Liver (tissue), 3 donors: ENCODE measurements around the gene DIS3L2.

Source experiments
- EGR1 ChIP-seq, 2 donors: IDR thresholded peaks; 2 replicates each; pipeline ENCODE4 v1.6.1; 2016 to 2018; ENCODE audit warnings: antibody characterized with exemption in 2 of 2, low read depth in 2 of 2
- FOXA1 ChIP-seq: IDR thresholded peaks from 2 replicates; pipeline ENCODE4 v1.6.1; 2016; ENCODE audit warnings: antibody characterized with exemption
- GABPA ChIP-seq, 2 donors: IDR thresholded peaks in 1 of 2; conservative IDR thresholded peaks in 1 of 2; 2 replicates each; pipeline ENCODE4 v1.6.1; 2016; ENCODE audit warnings: antibody characterized with exemption in 2 of 2, mild to moderate bottlenecking in 1 of 2, moderate library complexity in 1 of 2
- HNF4A ChIP-seq, 2 donors: conservative IDR thresholded peaks; 2 replicates each; pipeline ENCODE4 v1.6.1; 2016; ENCODE audit warnings: antibody characterized with exemption in 2 of 2, mild to moderate bottlenecking in 2 of 2
- RAD21 ChIP-seq, 2 donors: IDR thresholded peaks; 2 replicates each; pipeline ENCODE4 v1.6.1; 2016; ENCODE audit warnings: antibody characterized with exemption in 2 of 2, mild to moderate bottlenecking in 2 of 2
- RXRA ChIP-seq, 2 donors: IDR thresholded peaks; 2 replicates each; pipeline ENCODE4 v1.6.1; 2017 to 2018; ENCODE audit warnings: antibody characterized with exemption in 2 of 2, mild to moderate bottlenecking in 1 of 2
- SP1 ChIP-seq: IDR thresholded peaks from 2 replicates; pipeline ENCODE4 v1.6.1; 2018; ENCODE audit warnings: antibody characterized with exemption, mild to moderate bottlenecking
- TAF1 ChIP-seq: conservative IDR thresholded peaks from 2 replicates; pipeline ENCODE4 v1.6.1; 2016; ENCODE audit warnings: antibody characterized with exemption, mild to moderate bottlenecking
- YY1 ChIP-seq: IDR thresholded peaks from 2 replicates; pipeline ENCODE4 v1.6.1; 2016; ENCODE audit warnings: antibody characterized with exemption, mild to moderate bottlenecking
- TF ChIP-seq, protein P1 (sequence below): fragments of 150-350 bp; IDR thresholded peaks from 2 replicates; pipeline ENCODE4 v1.5.1; 2017; ENCODE audit warnings: improper control_type of control experiment, low read depth, low read length; ENCODE audit not compliant: missing input control
- TF ChIP-seq, protein P2 (sequence below): IDR thresholded peaks from 2 replicates; pipeline ENCODE4 v1.6.1; 2016; ENCODE audit warnings: antibody characterized with exemption
- TF ChIP-seq, protein P3 (sequence below): IDR thresholded peaks from 2 replicates; pipeline ENCODE4 v1.6.1; 2016; ENCODE audit warnings: antibody characterized with exemption
- TF ChIP-seq, protein P4 (sequence below): IDR thresholded peaks from 2 replicates; pipeline ENCODE4 v1.6.1; 2016; ENCODE audit warnings: antibody characterized with exemption, mild to moderate bottlenecking
- donor health status: healthy.
- donor health status: healthy.

DNA sequence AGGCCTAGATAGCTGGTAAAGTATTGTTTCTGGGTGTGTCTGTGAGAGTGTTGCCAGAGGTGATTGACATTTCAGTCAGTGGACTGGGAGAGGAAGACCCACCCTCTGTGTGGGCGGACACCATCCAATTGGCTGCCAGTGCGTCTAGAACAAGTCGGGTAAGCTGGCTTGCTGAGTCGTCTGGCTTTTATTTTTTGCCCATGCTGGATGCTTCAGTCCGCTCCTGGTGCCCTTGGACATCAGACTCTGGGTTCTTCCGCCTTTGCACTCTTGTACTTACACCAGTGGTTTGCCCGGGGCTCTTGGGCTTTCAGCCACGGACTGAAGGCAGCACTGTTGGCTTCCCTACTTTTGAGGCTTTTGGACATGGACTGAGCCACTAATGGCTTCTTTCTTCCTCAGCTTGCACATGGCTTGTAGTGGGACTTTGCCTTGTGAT is 24.3 kb downstream of the DIS3L2 start:
- TF ChIP-seq, protein P1, sequence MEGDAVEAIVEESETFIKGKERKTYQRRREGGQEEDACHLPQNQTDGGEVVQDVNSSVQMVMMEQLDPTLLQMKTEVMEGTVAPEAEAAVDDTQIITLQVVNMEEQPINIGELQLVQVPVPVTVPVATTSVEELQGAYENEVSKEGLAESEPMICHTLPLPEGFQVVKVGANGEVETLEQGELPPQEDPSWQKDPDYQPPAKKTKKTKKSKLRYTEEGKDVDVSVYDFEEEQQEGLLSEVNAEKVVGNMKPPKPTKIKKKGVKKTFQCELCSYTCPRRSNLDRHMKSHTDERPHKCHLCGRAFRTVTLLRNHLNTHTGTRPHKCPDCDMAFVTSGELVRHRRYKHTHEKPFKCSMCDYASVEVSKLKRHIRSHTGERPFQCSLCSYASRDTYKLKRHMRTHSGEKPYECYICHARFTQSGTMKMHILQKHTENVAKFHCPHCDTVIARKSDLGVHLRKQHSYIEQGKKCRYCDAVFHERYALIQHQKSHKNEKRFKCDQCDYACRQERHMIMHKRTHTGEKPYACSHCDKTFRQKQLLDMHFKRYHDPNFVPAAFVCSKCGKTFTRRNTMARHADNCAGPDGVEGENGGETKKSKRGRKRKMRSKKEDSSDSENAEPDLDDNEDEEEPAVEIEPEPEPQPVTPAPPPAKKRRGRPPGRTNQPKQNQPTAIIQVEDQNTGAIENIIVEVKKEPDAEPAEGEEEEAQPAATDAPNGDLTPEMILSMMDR = no peak
- no peak for TF ChIP-seq FOXA1
- TF ChIP-seq, protein P2, sequence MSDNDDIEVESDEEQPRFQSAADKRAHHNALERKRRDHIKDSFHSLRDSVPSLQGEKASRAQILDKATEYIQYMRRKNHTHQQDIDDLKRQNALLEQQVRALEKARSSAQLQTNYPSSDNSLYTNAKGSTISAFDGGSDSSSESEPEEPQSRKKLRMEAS = no peak
- no peak for TF ChIP-seq TAF1
- no peak for TF ChIP-seq RAD21 (IDR thresholded peaks at IDR 0.05)
- TF ChIP-seq, protein P3, sequence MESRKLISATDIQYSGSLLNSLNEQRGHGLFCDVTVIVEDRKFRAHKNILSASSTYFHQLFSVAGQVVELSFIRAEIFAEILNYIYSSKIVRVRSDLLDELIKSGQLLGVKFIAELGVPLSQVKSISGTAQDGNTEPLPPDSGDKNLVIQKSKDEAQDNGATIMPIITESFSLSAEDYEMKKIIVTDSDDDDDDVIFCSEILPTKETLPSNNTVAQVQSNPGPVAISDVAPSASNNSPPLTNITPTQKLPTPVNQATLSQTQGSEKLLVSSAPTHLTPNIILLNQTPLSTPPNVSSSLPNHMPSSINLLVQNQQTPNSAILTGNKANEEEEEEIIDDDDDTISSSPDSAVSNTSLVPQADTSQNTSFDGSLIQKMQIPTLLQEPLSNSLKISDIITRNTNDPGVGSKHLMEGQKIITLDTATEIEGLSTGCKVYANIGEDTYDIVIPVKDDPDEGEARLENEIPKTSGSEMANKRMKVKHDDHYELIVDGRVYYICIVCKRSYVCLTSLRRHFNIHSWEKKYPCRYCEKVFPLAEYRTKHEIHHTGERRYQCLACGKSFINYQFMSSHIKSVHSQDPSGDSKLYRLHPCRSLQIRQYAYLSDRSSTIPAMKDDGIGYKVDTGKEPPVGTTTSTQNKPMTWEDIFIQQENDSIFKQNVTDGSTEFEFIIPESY = no peak
- no peak for TF ChIP-seq YY1
- no peak for TF ChIP-seq EGR1 (IDR thresholded peaks at IDR 0.05; ENCODE audit: low read depth in 2 of 2)
- TF ChIP-seq SP1 = no peak
- TF ChIP-seq, protein P4, sequence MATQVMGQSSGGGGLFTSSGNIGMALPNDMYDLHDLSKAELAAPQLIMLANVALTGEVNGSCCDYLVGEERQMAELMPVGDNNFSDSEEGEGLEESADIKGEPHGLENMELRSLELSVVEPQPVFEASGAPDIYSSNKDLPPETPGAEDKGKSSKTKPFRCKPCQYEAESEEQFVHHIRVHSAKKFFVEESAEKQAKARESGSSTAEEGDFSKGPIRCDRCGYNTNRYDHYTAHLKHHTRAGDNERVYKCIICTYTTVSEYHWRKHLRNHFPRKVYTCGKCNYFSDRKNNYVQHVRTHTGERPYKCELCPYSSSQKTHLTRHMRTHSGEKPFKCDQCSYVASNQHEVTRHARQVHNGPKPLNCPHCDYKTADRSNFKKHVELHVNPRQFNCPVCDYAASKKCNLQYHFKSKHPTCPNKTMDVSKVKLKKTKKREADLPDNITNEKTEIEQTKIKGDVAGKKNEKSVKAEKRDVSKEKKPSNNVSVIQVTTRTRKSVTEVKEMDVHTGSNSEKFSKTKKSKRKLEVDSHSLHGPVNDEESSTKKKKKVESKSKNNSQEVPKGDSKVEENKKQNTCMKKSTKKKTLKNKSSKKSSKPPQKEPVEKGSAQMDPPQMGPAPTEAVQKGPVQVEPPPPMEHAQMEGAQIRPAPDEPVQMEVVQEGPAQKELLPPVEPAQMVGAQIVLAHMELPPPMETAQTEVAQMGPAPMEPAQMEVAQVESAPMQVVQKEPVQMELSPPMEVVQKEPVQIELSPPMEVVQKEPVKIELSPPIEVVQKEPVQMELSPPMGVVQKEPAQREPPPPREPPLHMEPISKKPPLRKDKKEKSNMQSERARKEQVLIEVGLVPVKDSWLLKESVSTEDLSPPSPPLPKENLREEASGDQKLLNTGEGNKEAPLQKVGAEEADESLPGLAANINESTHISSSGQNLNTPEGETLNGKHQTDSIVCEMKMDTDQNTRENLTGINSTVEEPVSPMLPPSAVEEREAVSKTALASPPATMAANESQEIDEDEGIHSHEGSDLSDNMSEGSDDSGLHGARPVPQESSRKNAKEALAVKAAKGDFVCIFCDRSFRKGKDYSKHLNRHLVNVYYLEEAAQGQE = no peak
- TF ChIP-seq RXRA (IDR thresholded peaks at IDR 0.05) = no peak
- TF ChIP-seq GABPA (IDR thresholded peaks at IDR 0.05 in 1 of 2, conservative IDR thresholded peaks at IDR 0.05 in 1 of 2) = no peak
- TF ChIP-seq HNF4A (conservative IDR thresholded peaks at IDR 0.05) = no peak
